ENCODE results near the gene CRB2. TPM values are rescaled to one million over a fixed set of nuclear protein-coding genes. Genes with fewer than 3 reads are reported as not detected.

Gene CRB2
- total and polyA plus RNA-seq, 2 donors (not counting 1 experiment from before 2014, with no cell fraction given), result 1.4 to 2.4 TPM

- Histone ChIP-seq H3K4me2 (replicated peaks; ENCODE audit: low read depth, low read length, poor library complexity, severe bottlenecking) (peak overlapping the region; percentile 82), H3K36me3 (replicated peaks in 1 of 2; ENCODE audit: control extremely low read depth in 1 of 2, control insufficient read depth in 1 of 2, extremely low read depth in 1 of 2, insufficient read depth in 2 of 2, low read length in 1 of 2) (no peaks in the 10 kb centered on the region), H3K9me3 (ENCODE audit: control extremely low read depth in 1 of 3, control insufficient read depth in 2 of 3, insufficient read depth in 1 of 3, low read length in 2 of 3) (no peaks in the 10 kb centered on the region), H3K27me3 (replicated peaks in 1 of 4; ENCODE audit: control extremely low read depth in 1 of 4, control insufficient read depth in 3 of 4, insufficient read depth in 4 of 4, low read length in 3 of 4) (no peaks in the 10 kb centered on the region), H3K4me3 (ENCODE audit: control extremely low read depth in 1 of 5, extremely low read depth in 1 of 5, insufficient read depth in 1 of 5, low read depth in 2 of 5, low read length in 4 of 5) (peak overlapping the region in 4 of 5 experiments; percentile 1 to 41 (median 34)), H3K27ac (ENCODE audit: low read length in 2 of 2) (peak overlapping the region; percentile 73 to 86), H3K9ac (ENCODE audit: low read length) (peak overlapping the region; percentile 58), H3K79me2 (ENCODE audit: control insufficient read depth, insufficient read depth, low read length) (peaks cover 5% of the 10 kb centered on the region), H4K20me1 (ENCODE audit: control insufficient read depth, insufficient read depth, low read length, poor library complexity, severe bottlenecking) (no peaks in the 10 kb centered on the region), H3K4me1 (ENCODE audit: control insufficient read depth in 2 of 2, insufficient read depth in 2 of 2, low read length in 2 of 2) (peaks cover 70 to 85% of the 10 kb centered on the region in 2 donors), H2AFZ (ENCODE audit: insufficient read depth, low read depth, low read length, poor library complexity, severe bottlenecking) (peak overlapping the region; percentile 86)
- peak overlapping the region; percentile 66 for H3K4me3 Mint-ChIP-seq
- peaks cover 86% of the 10 kb centered on the region for H3K4me1 Mint-ChIP-seq
- TF ChIP-seq EZH2 (IDR thresholded peaks at IDR 0.05; ENCODE audit: borderline replicate concordance, insufficient read depth, low read depth, low read length, poor library complexity, severe bottlenecking), result no peak
- no peak for TF ChIP-seq CTCF (IDR thresholded peaks at IDR 0.05)
- H3K27ac Mint-ChIP-seq, result peak overlapping the region; percentile 89
- ATAC-seq (ENCODE audit: low read depth), result peak; percentile 79
- ChIA-PET POLR2A (interaction anchor here (0.5 to 1.5 kb wide), 5 partner anchors 16 to 136 kb away, joined by 3 to 20 read pairs (median 5); no protein-coding TSS in a partner anchor), CTCF (interaction anchor here (0.6 to 7.3 kb wide), 5 partner anchors 15 to 222 kb away, joined by 3 to 60 read pairs (median 3); no protein-coding TSS in a partner anchor)
- peak; percentile 76 for DNase-seq
- intact Hi-C loops (cut with micrococcal nuclease), result loop anchor here (1.0 to 5.0 kb wide), 3 partner anchors 16 to 95 kb away; partner anchors contain the start of gene STRBP
- H3K9me3 Mint-ChIP-seq (ENCODE audit: insufficient read depth), result no peaks in the 10 kb centered on the region
- no peaks in the 10 kb centered on the region for H3K27me3 Mint-ChIP-seq
- 13% methylated on average over 11 of the region's 11 CpGs for WGBS (ENCODE audit: insufficient coverage)
Measured at GRCh38 chr9:123322273-123323195, 33.5 kb upstream of the CRB2 start.
